Activated CD4-positive, alpha-beta T cell treated with anti-CD3 and anti-CD28 coated beads, Interleukin-2, amount 50 U/mL, for 1 hour (primary cell): ENCODE results near the gene PABPC3.

Experiments used
- DNase-seq: peaks from one replicate; pipeline ENCODE4 v3.0.0-alpha.2; 2020

PABPC3 gene

GRCh38 chr13:25095851-25096453, at the start of gene PABPC3:
TSS of gene PABPC3 (plus strand) at chr13:25096136. CDS start at chr13:25096199, 63 bp downstream.
- no peak for DNase-seq

GRCh38 chr13:25046274-25046984, 49.5 kb upstream of the PABPC3 start:
- no peak for DNase-seq

- no peak for DNase-seq
Measured at GRCh38 chr13:25046985-25047511, 48.9 kb upstream of the PABPC3 start.

GRCh38 chr13:25051065-25051464, 44.9 kb upstream of the PABPC3 start:
- DNase-seq = no peak

- DNase-seq = no peak
Measured at GRCh38 chr13:25059166-25059565, 36.8 kb upstream of the PABPC3 start.

- no peak for DNase-seq
Measured at GRCh38 chr13:25059958-25060357, 36.0 kb upstream of the PABPC3 start.

GRCh38 chr13:25062479-25062878, 33.5 kb upstream of the PABPC3 start:
- DNase-seq = no peak

GRCh38 chr13:25064396-25064795, 31.5 kb upstream of the PABPC3 start:
- no peak for DNase-seq

- DNase-seq = no peak
Measured at GRCh38 chr13:25065974-25066770, 29.8 kb upstream of the PABPC3 start.

GRCh38 chr13:25067064-25067463, 28.9 kb upstream of the PABPC3 start:
- no peak for DNase-seq

- no peak for DNase-seq
Measured at GRCh38 chr13:25068810-25069209, 27.1 kb upstream of the PABPC3 start.

GRCh38 chr13:25069236-25069635, 26.7 kb upstream of the PABPC3 start:
- DNase-seq = no peak

- no peak for DNase-seq
Measured at GRCh38 chr13:25069911-25070310, 26.0 kb upstream of the PABPC3 start.

- no peak for DNase-seq
Measured at GRCh38 chr13:25080773-25081172, 15.2 kb upstream of the PABPC3 start.

- DNase-seq = no peak
Measured at GRCh38 chr13:25084096-25084495, 11.8 kb upstream of the PABPC3 start.

- DNase-seq = no peak
Measured at GRCh38 chr13:25085125-25085742, 10.7 kb upstream of the PABPC3 start.

GRCh38 chr13:25088562-25089221, 7.2 kb upstream of the PABPC3 start:
- no peak for DNase-seq

GRCh38 chr13:25097426-25097825, 1.5 kb downstream of the PABPC3 start:
- DNase-seq = no peak

GRCh38 chr13:25103711-25104110, 7.8 kb downstream of the PABPC3 start:
- DNase-seq = no peak

GRCh38 chr13:25109341-25109740, 13.4 kb downstream of the PABPC3 start:
- no peak for DNase-seq

- DNase-seq = no peak
Measured at GRCh38 chr13:25110956-25111584, 15.1 kb downstream of the PABPC3 start.

- no peak for DNase-seq
Measured at GRCh38 chr13:25111585-25111956, 15.6 kb downstream of the PABPC3 start.
